K562 (cell line): ENCODE data around the gene C2CD5. TPM values are rescaled to one million over a fixed set of nuclear protein-coding genes. Genes with fewer than 3 reads are reported as not detected.

Source experiments
- DACH1 ChIP-seq: fragments of 450-650 bp; IDR thresholded peaks from 2 replicates; pipeline ENCODE4 v1.6.1; 2018; ENCODE audit not compliant: partially characterized antibody
- KAT7 ChIP-seq: sonication (generic); formaldehyde crosslinking; IDR thresholded peaks from 2 replicates; pipeline ENCODE4 v1.8.0; 2022; ENCODE audit warnings: missing genetic modification reagents, mild to moderate bottlenecking, borderline replicate concordance
- MAZ ChIP-seq, 2 experiments: fragments of 450-650 bp in 1 of 2; sonication (generic) in 1 of 2; formaldehyde crosslinking; IDR thresholded peaks in 1 of 2; conservative IDR thresholded peaks in 1 of 2; 2 replicates each; pipeline versions ENCODE4 v1.4.0 to v1.5.0; 2020; ENCODE audit warnings: mild to moderate bottlenecking in 1 of 2, missing genetic modification reagents in 1 of 2
- MYC ChIP-seq, 2 experiments: fragments of 250-450 bp in 1 of 2; sonication (Bioruptor Pico) in 1 of 2; IDR thresholded peaks; 2 replicates each; pipeline versions ENCODE4 v1.5.1 to v1.6.1; 2012 to 2021; ENCODE audit warnings: low read depth in 2 of 2, borderline replicate concordance in 1 of 2, improper control_type of control experiment in 1 of 2, low read length in 1 of 2, mild to moderate bottlenecking in 1 of 2, moderate library complexity in 1 of 2
- NEUROD1 ChIP-seq: fragments of 150-350 bp; IDR thresholded peaks from 2 replicates; pipeline ENCODE4 v1.6.1; 2014; ENCODE audit warnings: borderline replicate concordance, low read length, low read depth; ENCODE audit not compliant: partially characterized antibody
- RCOR1 ChIP-seq, 2 experiments: IDR thresholded peaks; 2 replicates each; pipeline ENCODE4 v1.6.1; 2012; ENCODE audit warnings: low read depth in 2 of 2, low read length in 2 of 2, borderline replicate concordance in 1 of 2, improper control_type of control experiment in 1 of 2
- SIN3A ChIP-seq, 2 experiments: fragments of 150-350 bp in 1 of 2; IDR thresholded peaks; 2 replicates each; pipeline ENCODE4 v1.6.1; 2011 to 2016; ENCODE audit warnings: borderline replicate concordance in 2 of 2, low read depth in 2 of 2, low read length in 2 of 2, mild to moderate bottlenecking in 2 of 2, moderate library complexity in 2 of 2; ENCODE audit not compliant: control insufficient read depth in 1 of 2
- SMAD1 ChIP-seq: fragments of 150-350 bp; IDR thresholded peaks from 2 replicates; pipeline ENCODE4 v1.6.1; 2014; ENCODE audit warnings: low read length, low read depth; ENCODE audit not compliant: partially characterized antibody
- TCF3 ChIP-seq: sonication (generic); formaldehyde crosslinking; IDR thresholded peaks from 2 replicates; pipeline ENCODE4 v1.4.0; 2020; ENCODE audit warnings: mild to moderate bottlenecking, missing genetic modification reagents
- ZNF224 ChIP-seq: sonication (generic); formaldehyde crosslinking; IDR thresholded peaks from 2 replicates; pipeline ENCODE4 v1.8.0; 2022; ENCODE audit warnings: mild to moderate bottlenecking, missing genetic modification reagents
- ZNF3 ChIP-seq: fragments of 250-450 bp; sonication (Bioruptor Pico); IDR thresholded peaks from 2 replicates; pipeline ENCODE4 v1.5.0; 2021; ENCODE audit warnings: mild to moderate bottlenecking, moderate library complexity
- polyA plus RNA-seq, 8 experiments: library from polyadenylated mRNA; depleted of rRNA in 4 of 8; stranded (reverse) in 5 of 8; unstranded in 3 of 8; fragments of >200 nt; fragmentation: Nextera tagmentation in 2 of 8; fragmentation: Illumina TruSeq in 1 of 8; extraction: Ambion mirVana in 2 of 8; extraction: Trizol in 1 of 8; gene quantifications; 2 replicates each; pipeline versions ENCODE4 v1.2.1 to v1.2.3, GENCODE V29; 2011 to 2014; ENCODE audit warnings: inconsistent platforms in 1 of 8, missing spikeins in 1 of 8
- total RNA-seq, 7 experiments: library from RNA; depleted of rRNA in 6 of 7; stranded (reverse); fragments of >200 nt in 6 of 7; fragmentation: Illumina TruSeq in 2 of 7; extraction: Trizol in 2 of 7; gene quantifications; 2 replicates each; pipeline versions ENCODE4 v1.2.1 to v1.2.3, GENCODE V29; 2011 to 2021; ENCODE audit warnings: low replicate concordance in 1 of 7
- TF ChIP-seq, protein P1 (sequence below): fragments of 450-650 bp; IDR thresholded peaks from 2 replicates; pipeline ENCODE4 v1.6.1; 2016; ENCODE audit warnings: mild to moderate bottlenecking
- TF ChIP-seq, protein P2 (sequence below): sonication (generic); formaldehyde crosslinking; IDR thresholded peaks from 2 replicates; pipeline ENCODE4 v1.9.0; 2022; ENCODE audit warnings: mild to moderate bottlenecking, missing genetic modification reagents
- TF ChIP-seq, protein P3 (sequence below): fragments of 450-650 bp; IDR thresholded peaks from 2 replicates; pipeline ENCODE4 v1.6.1; 2014; ENCODE audit warnings: low read depth, mild to moderate bottlenecking, moderate library complexity, borderline replicate concordance
- TF ChIP-seq, protein P4 (sequence below), 2 experiments: fragments of 150-350 bp in 1 of 2; IDR thresholded peaks; 2 replicates each; pipeline ENCODE4 v1.6.1; 2012 to 2016; ENCODE audit warnings: low read depth in 2 of 2, low read length in 2 of 2, mild to moderate bottlenecking in 1 of 2, moderate library complexity in 1 of 2

Gene C2CD5
- total and polyA plus RNA-seq, 9 of the 15 experiments (the other 6 are each of a cell fraction or from before 2014, with no cell fraction given), result 5.1 to 24.1 (median 14.3) TPM

DNA sequence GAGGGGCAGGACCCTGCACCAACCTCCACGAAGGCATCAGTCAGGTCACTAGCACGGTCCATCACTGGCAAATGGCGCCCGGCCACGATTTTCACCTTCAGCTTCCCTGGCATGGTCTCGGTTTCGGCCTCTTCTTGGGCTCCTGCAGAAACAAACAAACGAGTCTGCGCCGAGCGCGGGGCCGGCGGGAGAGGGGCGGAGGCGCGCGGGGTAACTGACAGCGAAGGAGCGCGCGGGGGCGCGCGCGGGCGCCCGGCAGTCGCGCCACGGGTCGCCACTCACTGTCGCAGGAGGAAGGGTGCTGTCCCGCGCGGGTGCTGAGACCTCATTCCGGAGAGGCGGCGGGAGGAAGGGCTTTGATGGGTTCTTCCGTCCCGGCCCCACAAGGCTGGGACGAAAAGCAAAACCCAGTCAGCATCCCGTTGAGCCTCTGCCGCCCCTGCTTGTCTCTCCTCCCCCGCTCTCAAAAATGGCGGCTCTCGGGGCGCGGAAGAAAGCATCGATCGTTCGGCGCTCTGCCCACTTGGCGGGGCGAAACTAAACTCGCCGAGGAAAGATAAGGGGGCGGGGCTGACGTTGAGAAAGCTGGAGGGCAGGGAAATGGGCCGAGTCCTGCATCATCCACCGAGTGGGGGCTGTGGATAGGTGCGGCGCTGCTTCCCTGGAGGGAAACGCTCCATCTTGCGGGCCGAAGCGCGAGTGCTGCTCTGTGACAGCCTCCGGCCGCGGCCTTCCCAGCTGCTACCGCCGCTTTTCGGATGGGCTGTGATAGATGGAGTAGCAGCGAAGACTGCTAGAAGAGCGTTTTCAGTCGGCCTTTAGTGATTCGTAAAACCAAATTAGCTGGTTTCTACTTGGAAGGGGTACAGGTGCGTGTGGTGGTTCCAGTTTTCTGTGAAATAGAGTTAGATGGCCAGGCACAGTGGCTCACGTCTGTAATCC lies at the start of gene C2CD5 (continued):
- TF ChIP-seq RCOR1 (IDR thresholded peaks at IDR 0.05; ENCODE audit: borderline replicate concordance in 1 of 2, low read depth in 2 of 2, low read length in 2 of 2) (peak in 1 of 2 experiments; percentile 78; a peak in 2 of 4 replicates), MAZ (CRISPR knock-in tag; conservative IDR thresholded peaks at IDR 0.05 in 1 of 2, IDR thresholded peaks at IDR 0.05 in 1 of 2) (peak; percentile 93 to 95), KAT7 (CRISPR knock-in tag) (no peak), TCF3 (CRISPR knock-in tag) (peak; percentile 43; the same call in 1 of the 2 replicates), ZNF3 (CRISPR knock-in tag) (no peak), NEUROD1 (peak; percentile 46), DACH1 (no peak), SIN3A (IDR thresholded peaks at IDR 0.05; ENCODE audit: borderline replicate concordance in 2 of 2, control insufficient read depth in 1 of 2, low read depth in 2 of 2, low read length in 2 of 2) (peak in 1 of 2 experiments; percentile 55; a peak in 2 of 4 replicates), ZNF224 (CRISPR knock-in tag) (no peak), MYC (IDR thresholded peaks at IDR 0.05; ENCODE audit: low read depth, low read length) (peak; percentile 73), MYC (CRISPR knock-in tag; IDR thresholded peaks at IDR 0.05; ENCODE audit: borderline replicate concordance, low read depth) (no peak), SMAD1 (peak; percentile 45)
- TF ChIP-seq, protein P1, sequence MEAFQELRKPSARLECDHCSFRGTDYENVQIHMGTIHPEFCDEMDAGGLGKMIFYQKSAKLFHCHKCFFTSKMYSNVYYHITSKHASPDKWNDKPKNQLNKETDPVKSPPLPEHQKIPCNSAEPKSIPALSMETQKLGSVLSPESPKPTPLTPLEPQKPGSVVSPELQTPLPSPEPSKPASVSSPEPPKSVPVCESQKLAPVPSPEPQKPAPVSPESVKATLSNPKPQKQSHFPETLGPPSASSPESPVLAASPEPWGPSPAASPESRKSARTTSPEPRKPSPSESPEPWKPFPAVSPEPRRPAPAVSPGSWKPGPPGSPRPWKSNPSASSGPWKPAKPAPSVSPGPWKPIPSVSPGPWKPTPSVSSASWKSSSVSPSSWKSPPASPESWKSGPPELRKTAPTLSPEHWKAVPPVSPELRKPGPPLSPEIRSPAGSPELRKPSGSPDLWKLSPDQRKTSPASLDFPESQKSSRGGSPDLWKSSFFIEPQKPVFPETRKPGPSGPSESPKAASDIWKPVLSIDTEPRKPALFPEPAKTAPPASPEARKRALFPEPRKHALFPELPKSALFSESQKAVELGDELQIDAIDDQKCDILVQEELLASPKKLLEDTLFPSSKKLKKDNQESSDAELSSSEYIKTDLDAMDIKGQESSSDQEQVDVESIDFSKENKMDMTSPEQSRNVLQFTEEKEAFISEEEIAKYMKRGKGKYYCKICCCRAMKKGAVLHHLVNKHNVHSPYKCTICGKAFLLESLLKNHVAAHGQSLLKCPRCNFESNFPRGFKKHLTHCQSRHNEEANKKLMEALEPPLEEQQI, result no peak
- TF ChIP-seq, protein P2, sequence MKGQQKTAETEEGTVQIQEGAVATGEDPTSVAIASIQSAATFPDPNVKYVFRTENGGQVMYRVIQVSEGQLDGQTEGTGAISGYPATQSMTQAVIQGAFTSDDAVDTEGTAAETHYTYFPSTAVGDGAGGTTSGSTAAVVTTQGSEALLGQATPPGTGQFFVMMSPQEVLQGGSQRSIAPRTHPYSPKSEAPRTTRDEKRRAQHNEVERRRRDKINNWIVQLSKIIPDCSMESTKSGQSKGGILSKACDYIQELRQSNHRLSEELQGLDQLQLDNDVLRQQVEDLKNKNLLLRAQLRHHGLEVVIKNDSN, result no peak
- TF ChIP-seq, protein P3, sequence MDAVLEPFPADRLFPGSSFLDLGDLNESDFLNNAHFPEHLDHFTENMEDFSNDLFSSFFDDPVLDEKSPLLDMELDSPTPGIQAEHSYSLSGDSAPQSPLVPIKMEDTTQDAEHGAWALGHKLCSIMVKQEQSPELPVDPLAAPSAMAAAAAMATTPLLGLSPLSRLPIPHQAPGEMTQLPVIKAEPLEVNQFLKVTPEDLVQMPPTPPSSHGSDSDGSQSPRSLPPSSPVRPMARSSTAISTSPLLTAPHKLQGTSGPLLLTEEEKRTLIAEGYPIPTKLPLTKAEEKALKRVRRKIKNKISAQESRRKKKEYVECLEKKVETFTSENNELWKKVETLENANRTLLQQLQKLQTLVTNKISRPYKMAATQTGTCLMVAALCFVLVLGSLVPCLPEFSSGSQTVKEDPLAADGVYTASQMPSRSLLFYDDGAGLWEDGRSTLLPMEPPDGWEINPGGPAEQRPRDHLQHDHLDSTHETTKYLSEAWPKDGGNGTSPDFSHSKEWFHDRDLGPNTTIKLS, result peak; percentile 88
- TF ChIP-seq, protein P4, sequence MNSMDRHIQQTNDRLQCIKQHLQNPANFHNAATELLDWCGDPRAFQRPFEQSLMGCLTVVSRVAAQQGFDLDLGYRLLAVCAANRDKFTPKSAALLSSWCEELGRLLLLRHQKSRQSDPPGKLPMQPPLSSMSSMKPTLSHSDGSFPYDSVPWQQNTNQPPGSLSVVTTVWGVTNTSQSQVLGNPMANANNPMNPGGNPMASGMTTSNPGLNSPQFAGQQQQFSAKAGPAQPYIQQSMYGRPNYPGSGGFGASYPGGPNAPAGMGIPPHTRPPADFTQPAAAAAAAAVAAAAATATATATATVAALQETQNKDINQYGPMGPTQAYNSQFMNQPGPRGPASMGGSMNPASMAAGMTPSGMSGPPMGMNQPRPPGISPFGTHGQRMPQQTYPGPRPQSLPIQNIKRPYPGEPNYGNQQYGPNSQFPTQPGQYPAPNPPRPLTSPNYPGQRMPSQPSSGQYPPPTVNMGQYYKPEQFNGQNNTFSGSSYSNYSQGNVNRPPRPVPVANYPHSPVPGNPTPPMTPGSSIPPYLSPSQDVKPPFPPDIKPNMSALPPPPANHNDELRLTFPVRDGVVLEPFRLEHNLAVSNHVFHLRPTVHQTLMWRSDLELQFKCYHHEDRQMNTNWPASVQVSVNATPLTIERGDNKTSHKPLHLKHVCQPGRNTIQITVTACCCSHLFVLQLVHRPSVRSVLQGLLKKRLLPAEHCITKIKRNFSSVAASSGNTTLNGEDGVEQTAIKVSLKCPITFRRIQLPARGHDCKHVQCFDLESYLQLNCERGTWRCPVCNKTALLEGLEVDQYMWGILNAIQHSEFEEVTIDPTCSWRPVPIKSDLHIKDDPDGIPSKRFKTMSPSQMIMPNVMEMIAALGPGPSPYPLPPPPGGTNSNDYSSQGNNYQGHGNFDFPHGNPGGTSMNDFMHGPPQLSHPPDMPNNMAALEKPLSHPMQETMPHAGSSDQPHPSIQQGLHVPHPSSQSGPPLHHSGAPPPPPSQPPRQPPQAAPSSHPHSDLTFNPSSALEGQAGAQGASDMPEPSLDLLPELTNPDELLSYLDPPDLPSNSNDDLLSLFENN (IDR thresholded peaks at IDR 0.05; ENCODE audit: low read depth in 2 of 2, low read length in 2 of 2), result peak in 1 of 2 experiments; percentile 90; a peak in 2 of 4 replicates
